ENCODE measurements around the gene CNOT2. TPM values are rescaled to one million over a fixed set of nuclear protein-coding genes. Genes with fewer than 3 reads are reported as not detected.

CNOT2 gene
- 10 to 100 TPM; 93.3 to 95.3 TPM for total RNA-seq

- no peaks in the 10 kb centered on the region for H3K9me3 Mint-ChIP-seq
- H3K4me3 Mint-ChIP-seq: peak within 1 kb of the TSS; percentile 100
- ATAC-seq (ENCODE audit: low read depth) (peak; percentile 76), DNase-seq (peak; percentile 91)
- H3K27ac Mint-ChIP-seq: peak within 1 kb of the TSS; percentile 100
- POLR2A ChIA-PET: interaction anchor here (0.5 to 1.6 kb wide), 3 partner anchors 123 to 774 kb away, joined by 3 to 9 read pairs (median 3); partner anchors contain the start of genes CCT2 and KCNMB4
- peaks cover 37% of the 10 kb centered on the region for H3K4me1 Mint-ChIP-seq
- no peaks in the 10 kb centered on the region for H3K27me3 Mint-ChIP-seq
- H3K36me3 Mint-ChIP-seq: peaks cover 34% of the 10 kb centered on the region
These were observed at the start of gene CNOT2 for GRCh38 chr12:70242695-70243509. CNOT2 (plus strand) TSS chr12:70243433; CDS start chr12:70278227, 34,794 bp downstream.

- no peaks in the 10 kb centered on the region for H3K36me3 Mint-ChIP-seq
- no peaks in the 10 kb centered on the region for H3K9me3 Mint-ChIP-seq
- POLR2A ChIA-PET: no interaction called here
- no peak overlapping the region for H3K4me3 Mint-ChIP-seq
- peaks cover 10% of the 10 kb centered on the region for H3K4me1 Mint-ChIP-seq
- peaks cover 5% of the 10 kb centered on the region for H3K27me3 Mint-ChIP-seq
- no peak overlapping the region for H3K27ac Mint-ChIP-seq
- DNase-seq (no peak), ATAC-seq (ENCODE audit: low read depth) (no peak)
These were observed 49.2 kb upstream of the CNOT2 start for GRCh38 chr12:70194076-70194475.

GRCh38 chr12:70196811-70197281 is 46.4 kb upstream of the CNOT2 start:
- Mint-ChIP-seq H3K4me3 (no peak overlapping the region), H3K9me3 (no peaks in the 10 kb centered on the region)
- POLR2A ChIA-PET: no interaction called here

GRCh38 chr12:70197345-70197744 is 45.9 kb upstream of the CNOT2 start:
- no peak for DNase-seq
- Mint-ChIP-seq H3K9me3 (no peaks in the 10 kb centered on the region), H3K27me3 (peaks cover 3% of the 10 kb centered on the region), H3K27ac (no peak overlapping the region), H3K36me3 (no peaks in the 10 kb centered on the region), H3K4me1 (peaks cover 10% of the 10 kb centered on the region), H3K4me3 (no peak overlapping the region)
- POLR2A ChIA-PET: no interaction called here
- ATAC-seq (ENCODE audit: low read depth): no peak

More at GRCh38 chr12:70196811-70197281, 46.4 kb upstream of the CNOT2 start:
- Mint-ChIP-seq H3K27me3 (peaks cover 3% of the 10 kb centered on the region), H3K4me1 (peaks cover 10% of the 10 kb centered on the region), H3K36me3 (no peaks in the 10 kb centered on the region), H3K27ac (no peak overlapping the region)
- DNase-seq (no peak), ATAC-seq (ENCODE audit: low read depth) (no peak)

GRCh38 chr12:70213707-70214106 is 29.5 kb upstream of the CNOT2 start:
- POLR2A ChIA-PET: no interaction called here
- peaks cover 10% of the 10 kb centered on the region for H3K36me3 Mint-ChIP-seq
- no peaks in the 10 kb centered on the region for H3K27me3 Mint-ChIP-seq
- no peak overlapping the region for H3K27ac Mint-ChIP-seq
- no peak for ATAC-seq (ENCODE audit: low read depth)
- H3K9me3 Mint-ChIP-seq: peaks cover 30% of the 10 kb centered on the region
- no peak overlapping the region for H3K4me3 Mint-ChIP-seq
- DNase-seq: no peak
- H3K4me1 Mint-ChIP-seq: no peaks in the 10 kb centered on the region

- Mint-ChIP-seq H3K4me1 (no peaks in the 10 kb centered on the region), H3K36me3 (peaks cover 10% of the 10 kb centered on the region), H3K27ac (no peak overlapping the region), H3K27me3 (no peaks in the 10 kb centered on the region), H3K4me3 (no peak overlapping the region), H3K9me3 (peaks cover 21% of the 10 kb centered on the region)
- DNase-seq (no peak), ATAC-seq (ENCODE audit: low read depth) (no peak)
- POLR2A ChIA-PET: no interaction called here
These were observed 28.1 kb upstream of the CNOT2 start for GRCh38 chr12:70214972-70215617.

- no peak overlapping the region for H3K4me3 Mint-ChIP-seq
These were observed 25.8 kb upstream of the CNOT2 start for GRCh38 chr12:70217416-70217815.

DNA sequence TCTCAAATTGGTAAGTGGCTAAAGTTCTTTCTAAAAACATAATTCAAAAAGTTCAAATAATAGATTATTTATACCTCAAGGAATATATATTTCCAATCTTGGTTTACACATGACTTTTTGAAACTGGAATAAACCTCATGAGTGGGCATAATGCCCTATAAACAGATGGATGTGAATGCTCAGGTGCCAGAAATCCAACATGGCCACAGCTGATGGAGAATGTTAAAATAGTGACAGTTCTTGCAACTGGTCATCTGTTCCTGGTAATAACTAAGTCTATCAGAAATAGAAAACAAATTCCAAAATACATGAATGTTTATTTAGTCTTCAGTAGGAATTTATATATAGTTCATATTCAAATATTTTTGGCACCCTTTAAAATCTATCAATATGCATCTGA is 21.6 kb upstream of the CNOT2 start:
- no peak for ATAC-seq (ENCODE audit: low read depth)
- H3K4me3 Mint-ChIP-seq: no peak overlapping the region
- H3K27ac Mint-ChIP-seq: no peak overlapping the region
- no peaks in the 10 kb centered on the region for H3K9me3 Mint-ChIP-seq
- POLR2A ChIA-PET: no interaction called here
- no peaks in the 10 kb centered on the region for H3K4me1 Mint-ChIP-seq
- DNase-seq: no peak
- H3K27me3 Mint-ChIP-seq: no peaks in the 10 kb centered on the region
- H3K36me3 Mint-ChIP-seq: peaks cover 1% of the 10 kb centered on the region

More at GRCh38 chr12:70217416-70217815, 25.8 kb upstream of the CNOT2 start:
- Mint-ChIP-seq H3K36me3 (peaks cover 11% of the 10 kb centered on the region), H3K27ac (no peak overlapping the region), H3K9me3 (peaks cover 14% of the 10 kb centered on the region), H3K27me3 (no peaks in the 10 kb centered on the region), H3K4me1 (no peaks in the 10 kb centered on the region)
- POLR2A ChIA-PET: no interaction called here
- no peak for ATAC-seq (ENCODE audit: low read depth)
- no peak for DNase-seq

- POLR2A ChIA-PET: no interaction called here
- Mint-ChIP-seq H3K36me3 (peaks cover 2% of the 10 kb centered on the region), H3K4me3 (no peak overlapping the region), H3K9me3 (no peaks in the 10 kb centered on the region), H3K27me3 (no peaks in the 10 kb centered on the region), H3K4me1 (no peaks in the 10 kb centered on the region), H3K27ac (no peak overlapping the region)
- DNase-seq: no peak
- ATAC-seq (ENCODE audit: low read depth): no peak
These were observed 15.3 kb upstream of the CNOT2 start for GRCh38 chr12:70227911-70228310.

- no peaks in the 10 kb centered on the region for H3K9me3 Mint-ChIP-seq
- H3K36me3 Mint-ChIP-seq: peaks cover 7% of the 10 kb centered on the region
- H3K4me3 Mint-ChIP-seq: no peak overlapping the region
- no peaks in the 10 kb centered on the region for H3K4me1 Mint-ChIP-seq
- no peak for DNase-seq
- no peak overlapping the region for H3K27ac Mint-ChIP-seq
- no peaks in the 10 kb centered on the region for H3K27me3 Mint-ChIP-seq
- POLR2A ChIA-PET: no interaction called here
- ATAC-seq (ENCODE audit: low read depth): no peak
These were observed 12.2 kb upstream of the CNOT2 start for GRCh38 chr12:70230934-70231606.

DNA sequence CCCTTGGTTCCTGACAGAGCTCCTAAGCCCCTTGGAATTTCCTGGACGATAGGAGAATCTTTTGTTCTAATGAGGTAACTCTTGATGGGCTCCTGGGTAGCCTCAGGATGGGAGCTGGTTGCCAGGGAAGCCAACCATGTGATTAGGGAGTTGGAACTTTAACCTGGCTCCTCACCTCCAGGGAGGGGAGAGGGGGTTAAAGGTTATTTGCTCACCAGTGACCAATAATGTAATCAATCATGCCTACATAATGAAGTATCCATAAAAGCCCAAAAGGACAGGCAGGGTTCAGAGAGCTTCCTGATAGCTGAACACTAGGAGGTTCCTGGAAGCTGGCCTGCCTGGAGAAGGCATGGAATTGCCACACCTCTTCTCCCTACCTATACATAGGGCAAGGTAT is 6.2 kb upstream of the CNOT2 start:
- no peaks in the 10 kb centered on the region for H3K9me3 Mint-ChIP-seq
- H3K27me3 Mint-ChIP-seq: no peaks in the 10 kb centered on the region
- H3K4me3 Mint-ChIP-seq: no peak overlapping the region
- H3K4me1 Mint-ChIP-seq: peaks cover 18% of the 10 kb centered on the region
- peaks cover 44% of the 10 kb centered on the region for H3K36me3 Mint-ChIP-seq
- POLR2A ChIA-PET: no interaction called here
- ATAC-seq (ENCODE audit: low read depth) (no peak), DNase-seq (no peak)
- no peak overlapping the region for H3K27ac Mint-ChIP-seq

DNA sequence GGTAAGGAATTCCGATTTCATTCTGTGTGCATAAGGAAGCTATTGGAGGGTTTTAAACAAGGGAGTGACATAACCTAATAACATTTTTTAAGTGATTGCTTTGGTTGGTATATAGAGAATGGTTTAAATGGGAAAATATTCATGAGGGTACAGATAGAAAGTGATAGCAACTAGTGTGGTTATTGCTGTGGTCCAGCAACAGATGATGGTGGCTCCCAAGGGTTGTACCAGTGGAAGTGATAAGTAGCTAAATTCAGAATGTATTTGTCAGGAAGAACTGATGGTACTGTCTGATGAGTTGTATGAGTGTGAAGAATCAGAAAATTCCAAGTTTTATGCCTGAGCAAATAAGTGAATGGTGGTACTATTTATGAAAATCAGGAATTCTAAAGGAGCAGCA is 2.6 kb upstream of the CNOT2 start:
- ATAC-seq (ENCODE audit: low read depth) (no peak), DNase-seq (no peak)
- peak overlapping the region; percentile 81 for H3K27ac Mint-ChIP-seq
- H3K27me3 Mint-ChIP-seq: no peaks in the 10 kb centered on the region
- no peaks in the 10 kb centered on the region for H3K9me3 Mint-ChIP-seq
- POLR2A ChIA-PET: no interaction called here
- peaks cover 27% of the 10 kb centered on the region for H3K4me1 Mint-ChIP-seq
- H3K36me3 Mint-ChIP-seq: peaks cover 43% of the 10 kb centered on the region
- peak overlapping the region; percentile 37 for H3K4me3 Mint-ChIP-seq

- peak overlapping the region; percentile 100 for H3K4me3 Mint-ChIP-seq
- H3K36me3 Mint-ChIP-seq: peaks cover 38% of the 10 kb centered on the region
- peaks cover 31% of the 10 kb centered on the region for H3K4me1 Mint-ChIP-seq
These were observed 1.4 kb upstream of the CNOT2 start for GRCh38 chr12:70241845-70242244.

More at GRCh38 chr12:70241845-70242244, 1.4 kb upstream of the CNOT2 start:
- POLR2A ChIA-PET: no interaction called here
- ATAC-seq (ENCODE audit: low read depth) (no peak), DNase-seq (no peak)
- Mint-ChIP-seq H3K27ac (peak overlapping the region; percentile 100), H3K27me3 (no peaks in the 10 kb centered on the region), H3K9me3 (no peaks in the 10 kb centered on the region)
